ENCODE measurements around the gene GOLGA6L2. TPM values are rescaled to one million over a fixed set of nuclear protein-coding genes. Genes with fewer than 3 reads are reported as not detected.

GOLGA6L2 gene, protein sequence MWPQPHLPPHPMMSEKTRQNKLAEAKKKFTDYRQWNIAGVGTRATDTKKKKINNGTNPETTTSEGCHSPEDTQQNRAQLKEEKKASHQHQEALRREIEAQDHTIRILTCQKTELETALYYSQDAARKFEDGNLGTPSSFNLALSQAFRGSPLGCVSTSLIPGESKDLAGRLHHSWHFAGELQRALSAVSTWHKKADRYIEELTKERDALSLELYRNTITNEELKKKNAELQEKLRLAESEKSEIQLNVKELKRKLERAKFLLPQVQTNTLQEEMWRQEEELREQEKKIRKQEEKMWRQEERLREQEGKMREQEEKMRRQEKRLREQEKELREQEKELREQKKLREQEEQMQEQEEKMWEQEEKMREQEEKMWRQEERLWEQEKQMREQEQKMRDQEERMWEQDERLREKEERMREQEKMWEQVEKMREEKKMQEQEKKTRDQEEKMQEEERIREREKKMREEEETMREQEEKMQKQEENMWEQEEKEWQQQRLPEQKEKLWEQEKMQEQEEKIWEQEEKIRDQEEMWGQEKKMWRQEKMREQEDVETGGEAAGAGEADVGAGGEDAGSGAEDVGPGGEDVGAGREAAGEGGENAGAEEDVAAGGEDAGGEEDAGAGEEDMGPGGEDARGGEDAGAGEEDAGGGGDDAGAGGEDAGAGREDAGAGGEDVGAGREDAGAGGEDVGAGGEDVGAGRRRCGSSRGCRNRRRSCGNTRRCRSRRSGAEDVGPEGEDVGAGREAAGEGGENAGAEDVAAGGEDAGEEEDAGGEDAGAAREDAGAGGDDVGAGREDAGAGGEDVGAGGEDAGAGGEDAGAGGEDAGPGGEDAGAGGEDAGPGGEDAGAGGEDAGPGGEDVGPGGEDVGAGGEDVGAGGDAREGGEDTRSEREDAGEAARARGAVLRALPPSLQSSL
- not detected in 2 replicates for total RNA-seq (2014; rRNA removed; shearing (Covaris generic))

DNA sequence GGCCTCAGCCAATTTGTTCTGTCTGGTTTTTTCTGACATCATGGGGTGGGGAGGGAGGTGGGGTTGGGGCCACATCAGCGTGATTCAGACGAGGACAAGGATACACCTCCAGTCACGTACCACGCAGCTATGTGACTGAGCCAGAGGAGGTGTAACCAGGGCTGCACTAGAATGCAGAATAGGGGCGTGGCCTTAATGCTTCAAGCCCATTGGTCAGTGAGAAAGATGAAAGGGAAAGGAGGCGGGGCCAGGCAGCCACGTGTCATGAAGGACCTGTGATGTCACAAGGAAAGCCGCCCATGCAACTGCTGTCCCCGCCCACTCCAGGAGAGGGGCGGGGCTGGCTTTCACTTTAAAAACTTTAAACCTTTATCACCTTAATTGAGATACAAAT is at the start of gene GOLGA6L2:
TSS of gene GOLGA6L2 (minus strand) at position 137 of the 394 bp plus-strand sequence. CDS start at position 75, 62 bp downstream.

Other genes starting within 250 kb of the GOLGA6L2 start
- not detected in 2 replicates for gene GOLGA6L26, start 113.0 kb downstream of the GOLGA6L2 start, total RNA-seq (2014; rRNA removed; shearing (Covaris generic))
- not detected in 2 replicates for gene GOLGA8S, start 92.5 kb downstream of the GOLGA6L2 start, total RNA-seq (2014; rRNA removed; shearing (Covaris generic))
- gene MKRN3, start 118.4 kb upstream of the GOLGA6L2 start, total RNA-seq (2014; rRNA removed; shearing (Covaris generic)), result 9.4 and 13.0 TPM in 2 replicates
- 0.08 and 0.15 TPM in 2 replicates for gene MAGEL2, start 200.6 kb upstream of the GOLGA6L2 start, total RNA-seq (2014; rRNA removed; shearing (Covaris generic))
- 23.5 and 24.9 TPM in 2 replicates for gene NDN, start 240.1 kb upstream of the GOLGA6L2 start, total RNA-seq (2014; rRNA removed; shearing (Covaris generic))

Measured in A375 (cell line).